Measurements from ENCODE around the gene COQ3. TPM values are rescaled to one million over a fixed set of nuclear protein-coding genes. Genes with fewer than 3 reads are reported as not detected.

COQ3 gene
- total and polyA plus RNA-seq, 2 of the 8 experiments (the other 6 are each of a cell fraction or from before 2014, with no cell fraction given) = 8.4 to 16.2 TPM

GRCh38 chr6:99393698-99394531, at the start of gene COQ3 (continued):
- TF ChIP-seq CHD7 (IDR thresholded peaks at IDR 0.05; ENCODE audit: insufficient replicate concordance, low read length) (no peak), TCF12 (IDR thresholded peaks at IDR 0.05; ENCODE audit: low read depth, low read length) (no peak), CHD1 (IDR thresholded peaks at IDR 0.05; ENCODE audit: low read depth, low read length) (no peak), SIX5 (IDR thresholded peaks at IDR 0.05; ENCODE audit: low read depth, low read length) (no peak), SP1 (IDR thresholded peaks at IDR 0.05; ENCODE audit: low read depth, low read length) (0 out of 2 replicates have a peak, but pooled peaks have one; percentile 32), YY1 (IDR thresholded peaks at IDR 0.05; ENCODE audit: low read depth, low read length) (0 out of 2 replicates have a peak, but pooled peaks have one; percentile 13), BRCA1 (IDR thresholded peaks at IDR 0.05; ENCODE audit: low read depth, low read length) (peak; percentile 78), BACH1 (IDR thresholded peaks at IDR 0.05; ENCODE audit: low read length) (no peak), SAP30 (IDR thresholded peaks at IDR 0.05; ENCODE audit: insufficient read depth, insufficient replicate concordance, low read length) (no peak), SUZ12 (IDR thresholded peaks at IDR 0.05; ENCODE audit: low read length) (no peak)

All from H1 (cell line).